AG08396 (cell line): ENCODE measurements around the gene MKX.
"Not testable (repeated sequence)": the region's sequence is repeated elsewhere in the genome, so short reads cannot be mapped to it uniquely, and the experiment has no call there.

Experiments
- DNase-seq: peaks from one replicate; pipeline ENCODE4 v3.0.0; 2012; ENCODE audit warnings: low spot score, mixed read lengths

Gene MKX

DNA sequence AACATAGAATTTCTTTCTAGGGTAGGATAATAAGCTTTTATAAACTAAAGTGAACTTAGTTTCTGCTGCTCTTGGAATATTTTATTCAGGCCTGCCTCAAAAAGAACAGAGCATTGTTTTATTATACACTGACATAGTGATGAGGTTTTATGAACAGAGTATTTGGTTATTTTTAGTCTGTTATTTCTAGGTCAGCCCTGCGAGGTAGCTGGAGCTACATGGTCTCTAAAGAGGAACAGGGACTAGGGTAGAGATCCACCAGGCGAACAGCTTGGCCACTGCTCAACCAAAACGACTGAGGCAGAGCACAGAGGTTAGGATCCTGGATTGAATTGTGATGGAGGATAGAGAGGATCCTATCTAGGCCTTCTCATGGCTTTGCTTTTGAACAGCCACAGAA lies 53.0 kb downstream of the MKX start:
- no peak for DNase-seq

DNA sequence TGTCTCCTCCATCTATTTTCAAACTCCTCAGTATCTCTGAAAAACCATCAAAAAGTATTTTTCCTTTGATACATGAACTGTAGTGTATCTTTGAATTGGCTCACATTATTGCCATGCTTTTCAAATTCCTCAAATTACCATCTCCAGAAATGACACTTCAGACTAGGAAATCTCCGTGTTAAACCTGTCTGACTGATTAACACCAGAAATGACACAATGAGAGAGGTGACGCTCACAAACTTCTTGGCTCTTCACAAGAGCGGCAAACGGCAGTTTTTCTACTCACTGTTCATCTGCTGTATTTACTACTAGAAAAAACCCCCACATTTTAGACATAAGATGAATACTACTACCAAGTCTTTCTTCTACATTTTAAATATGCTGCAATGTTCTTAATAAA lies 56.6 kb downstream of the MKX start:
- no peak for DNase-seq

- no peak for DNase-seq
Observed at GRCh38 chr10:27688276-27688675, 57.3 kb downstream of the MKX start.

GRCh38 chr10:27687743-27688142 lies 57.9 kb downstream of the MKX start:
- no peak for DNase-seq

- no peak for DNase-seq
Observed at GRCh38 chr10:27687326-27687725, 58.3 kb downstream of the MKX start.

DNA sequence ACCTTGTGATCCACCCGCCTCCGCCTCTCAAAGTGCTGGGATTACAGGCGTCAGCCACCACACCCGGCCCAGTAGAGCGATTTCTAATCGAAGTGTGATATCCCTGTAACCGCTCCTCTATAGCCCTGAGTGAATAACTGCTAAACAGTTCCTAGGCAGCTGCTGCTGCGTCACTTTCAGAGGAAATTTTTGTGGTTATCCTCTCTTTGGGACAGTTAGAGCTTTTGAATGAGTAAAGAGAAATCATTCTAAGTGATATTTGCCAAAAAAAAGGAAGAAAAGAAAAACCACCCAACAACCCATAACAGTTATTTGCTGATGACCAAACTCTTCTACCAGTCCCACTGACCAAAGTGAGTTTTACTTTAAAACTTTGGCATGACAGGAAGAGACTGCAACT lies 59.9 kb downstream of the MKX start:
- no peak for DNase-seq

DNA sequence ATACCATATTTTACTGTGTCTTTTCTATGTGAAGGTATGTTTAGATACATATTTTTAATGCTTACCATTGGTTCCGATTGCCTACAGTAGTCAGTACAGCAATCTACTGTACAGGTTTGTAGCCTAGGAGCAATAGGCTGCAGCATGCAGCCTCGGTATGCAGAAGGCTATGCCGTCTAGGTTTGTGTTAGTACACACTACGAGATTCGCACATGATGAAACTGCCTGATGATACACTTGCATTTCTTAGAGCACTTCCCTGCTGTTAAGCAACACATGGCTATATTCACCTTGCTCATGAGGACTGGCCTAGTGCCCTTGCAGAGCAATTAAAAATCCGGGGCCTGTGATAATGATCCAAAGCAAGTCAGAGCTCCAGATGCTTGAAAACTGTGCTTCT lies 62.4 kb downstream of the MKX start:
- DNase-seq = no peak

DNA sequence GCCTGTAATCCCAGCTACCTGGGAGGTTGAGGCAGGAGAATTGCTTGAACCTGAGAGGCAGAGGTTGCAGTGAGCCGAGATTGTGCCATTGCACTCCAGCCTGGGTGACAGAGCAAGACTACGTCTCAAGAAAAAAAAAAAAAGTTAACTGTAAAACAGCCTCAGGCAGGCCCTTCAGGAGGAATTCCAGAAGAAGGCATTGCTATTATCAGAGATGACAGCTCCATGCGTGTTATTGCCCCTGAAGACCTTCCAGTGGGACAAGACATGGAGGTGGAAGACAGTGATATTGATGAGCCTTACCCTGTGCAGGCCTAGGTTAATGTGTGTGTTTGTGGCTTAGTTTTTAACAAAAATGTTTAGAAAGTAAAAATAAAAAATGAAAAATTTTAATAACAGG lies 63.8 kb downstream of the MKX start:
- DNase-seq = not testable (repeated sequence)

GRCh38 chr10:27680691-27681605 lies 64.7 kb downstream of the MKX start:
- no peak for DNase-seq

DNA sequence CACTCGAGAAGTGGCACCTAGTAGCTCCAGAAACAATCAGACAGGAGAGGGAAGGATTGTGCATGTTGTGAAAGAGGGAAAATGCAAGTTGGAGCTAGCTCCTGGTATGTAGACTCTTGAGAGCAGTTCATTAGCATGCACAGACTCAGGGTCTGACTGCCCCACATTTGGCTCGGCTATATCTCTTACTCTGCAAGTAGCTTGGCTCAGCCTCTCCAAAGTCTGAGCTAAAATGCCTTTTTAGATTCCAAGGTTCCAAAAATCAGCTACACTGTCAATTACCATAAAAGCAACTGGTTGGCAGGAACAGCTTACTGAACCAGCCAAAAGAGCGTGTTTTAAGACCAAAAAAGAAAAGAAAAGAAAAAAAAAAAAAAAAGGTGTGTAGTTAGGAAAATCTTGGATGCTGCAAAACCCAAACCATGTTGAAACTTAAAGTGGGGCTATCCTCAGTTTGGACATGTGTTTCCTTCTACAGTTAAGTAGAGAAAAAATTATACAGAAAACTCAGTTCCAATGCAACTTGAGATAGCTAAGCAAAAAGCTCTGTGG lies 65.5 kb downstream of the MKX start:
- no peak for DNase-seq

DNA sequence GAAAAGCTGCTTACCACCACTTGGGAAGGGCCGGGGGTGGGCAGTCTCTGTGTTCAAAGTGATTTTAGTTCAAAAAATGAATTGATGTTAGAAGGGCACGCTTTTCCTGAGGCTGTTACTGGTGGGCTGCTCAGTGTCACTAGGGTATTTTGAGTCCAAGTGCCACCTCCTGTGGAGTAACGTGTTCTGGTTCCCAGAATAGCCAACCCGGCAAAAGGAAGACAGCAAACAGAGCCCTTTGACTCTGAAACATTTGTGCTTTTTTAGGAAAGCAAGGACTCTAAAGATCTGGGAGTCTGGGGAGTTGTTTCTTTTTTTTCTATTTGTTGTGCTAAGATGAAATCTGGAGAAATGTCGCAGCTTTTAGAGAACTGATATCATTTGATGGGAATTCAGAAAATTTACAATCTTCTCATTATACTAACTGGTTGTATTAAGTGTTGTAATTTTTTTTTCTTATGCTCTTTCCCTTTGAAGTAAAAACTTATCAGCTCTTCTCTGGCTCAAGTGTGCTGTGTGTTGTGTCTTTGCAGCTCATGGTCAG lies 66.2 kb downstream of the MKX start:
- no peak for DNase-seq

DNA sequence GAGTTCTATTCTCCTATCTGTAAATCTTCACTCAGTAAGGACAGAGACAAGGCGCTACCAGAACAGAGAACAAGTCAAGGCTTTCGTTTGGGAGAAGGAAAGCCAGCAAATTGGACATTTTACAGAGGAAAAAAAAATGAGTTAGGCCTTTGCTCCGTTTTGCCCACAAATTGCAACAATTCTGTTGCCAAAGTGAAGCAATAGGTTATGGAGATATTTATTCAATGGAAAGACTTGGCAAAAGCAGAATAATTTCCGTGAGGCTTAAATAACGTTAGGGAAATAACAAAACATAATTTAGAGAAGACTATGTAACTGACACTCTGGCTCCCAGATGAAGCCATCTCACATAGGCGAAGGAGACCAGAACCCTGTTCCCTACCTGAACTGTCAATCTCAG lies 67.5 kb downstream of the MKX start:
- DNase-seq = no peak

DNA sequence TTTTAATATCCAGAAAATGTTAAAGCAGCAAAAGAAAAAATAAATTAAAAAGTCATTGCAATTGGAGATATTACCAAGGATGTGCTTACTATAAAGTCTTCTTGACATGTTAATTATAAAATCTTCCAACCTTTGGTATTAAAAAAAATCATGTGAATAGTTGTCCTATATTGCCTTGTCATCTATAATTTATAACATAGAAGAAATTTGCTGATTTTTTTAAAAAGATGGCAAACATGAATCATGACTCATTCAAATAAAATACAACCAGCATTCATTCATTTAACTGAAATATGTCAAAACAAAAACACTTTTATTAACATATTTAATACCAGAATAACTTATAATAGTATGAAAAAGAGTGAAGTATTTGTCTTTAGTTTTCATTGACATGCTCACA lies 72.6 kb downstream of the MKX start:
- DNase-seq = no peak

DNA sequence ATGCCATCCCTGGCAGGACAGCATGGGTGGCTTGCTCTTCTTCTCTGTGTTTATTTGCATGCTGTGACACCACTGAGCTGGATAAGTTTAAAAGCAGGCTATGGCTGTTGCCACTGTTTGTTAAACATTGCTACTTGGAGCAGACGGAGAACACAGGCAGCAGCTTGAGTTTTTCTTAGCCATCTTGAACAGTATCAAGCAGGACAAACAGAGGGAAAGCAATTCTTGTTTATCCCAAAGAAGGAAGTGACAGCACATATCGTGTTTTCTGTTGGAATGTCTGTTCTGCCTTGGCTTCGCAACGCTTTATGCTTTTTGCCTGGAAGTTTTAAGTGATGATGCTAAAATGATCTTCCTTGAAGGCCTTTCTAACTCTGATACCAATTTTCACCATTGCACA lies 73.8 kb downstream of the MKX start:
- no peak for DNase-seq

DNA sequence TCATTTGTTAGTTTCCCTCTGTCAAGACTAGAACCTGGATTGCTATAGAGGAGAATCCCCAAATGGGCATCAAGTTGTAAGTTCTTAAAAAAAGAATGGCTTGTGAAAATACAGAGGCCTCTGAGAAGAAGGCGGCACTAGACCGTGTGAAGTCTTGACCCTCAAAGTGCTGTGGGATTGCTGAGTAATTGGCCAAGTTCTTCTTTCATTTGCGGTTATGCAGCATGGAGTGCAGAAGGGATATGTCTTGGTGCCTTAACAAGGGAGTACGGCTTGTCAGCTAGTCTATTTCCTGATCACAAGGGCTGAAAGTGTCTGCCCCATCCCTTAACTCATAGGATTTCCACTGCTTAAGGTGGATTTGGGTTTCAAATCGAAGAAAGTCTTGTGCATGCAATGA lies 81.2 kb downstream of the MKX start:
- DNase-seq = no peak

GRCh38 chr10:27663621-27664020 lies 82.0 kb downstream of the MKX start:
- no peak for DNase-seq

GRCh38 chr10:27661514-27662286 lies 83.9 kb downstream of the MKX start:
- no peak for DNase-seq

DNA sequence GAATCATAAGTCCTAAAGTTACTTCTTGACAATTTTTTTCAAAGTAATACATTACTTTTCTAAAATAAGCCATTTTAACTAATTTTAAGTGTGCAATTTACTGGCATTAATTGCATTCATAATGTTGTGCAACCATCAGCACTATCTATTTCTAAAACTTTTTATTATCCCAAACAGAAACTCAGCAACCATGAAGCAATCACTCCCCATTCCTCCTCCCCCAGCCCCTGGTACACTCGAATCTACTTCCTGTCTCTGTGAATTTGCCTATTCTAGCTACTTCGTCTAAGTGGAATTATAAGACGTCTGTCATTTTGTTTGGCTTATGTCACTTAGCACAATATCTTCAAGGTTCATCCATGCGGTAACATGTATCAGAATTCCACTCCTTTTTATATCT lies 84.9 kb downstream of the MKX start:
- no peak for DNase-seq

DNA sequence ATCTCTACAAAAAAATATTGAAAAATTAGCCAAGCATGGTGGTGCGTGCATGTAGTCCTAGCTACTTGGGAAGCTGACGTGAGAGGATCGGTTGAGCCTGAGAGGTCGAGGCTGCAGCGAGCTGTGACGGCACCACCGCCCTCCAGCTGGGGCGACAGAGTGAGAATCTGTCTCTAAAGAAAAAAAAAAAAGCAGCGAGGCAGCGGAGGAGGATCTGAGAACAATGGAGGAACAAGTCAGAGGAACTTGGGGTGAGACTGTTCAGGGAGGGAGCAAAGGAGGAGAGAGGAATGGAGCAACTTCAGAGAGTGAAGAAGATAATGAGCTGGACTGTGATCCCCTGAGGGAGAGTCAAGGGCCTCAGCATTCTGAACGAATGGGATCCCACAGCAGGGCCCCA lies 85.4 kb downstream of the MKX start:
- no peak for DNase-seq

DNA sequence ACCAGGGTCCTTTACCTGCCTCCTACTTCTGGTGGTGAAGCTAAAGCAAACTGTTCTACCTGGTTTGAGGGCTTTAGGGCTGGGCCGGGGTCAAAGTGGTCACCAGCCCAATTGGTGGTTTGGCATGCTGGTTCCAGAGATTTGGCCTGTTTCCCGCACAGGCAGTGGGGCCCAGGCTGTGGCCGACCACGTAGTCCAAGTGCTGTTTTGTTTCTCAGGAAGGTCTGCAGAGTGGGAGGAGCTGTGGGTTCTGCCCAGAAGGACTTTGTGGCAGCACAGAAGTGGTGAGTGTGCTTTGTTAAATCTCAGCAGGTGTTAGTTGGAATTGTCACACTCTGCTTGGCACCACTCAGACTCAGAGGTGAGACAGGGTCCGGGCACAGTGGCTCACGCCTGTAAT lies 85.8 kb downstream of the MKX start:
- no peak for DNase-seq

DNA sequence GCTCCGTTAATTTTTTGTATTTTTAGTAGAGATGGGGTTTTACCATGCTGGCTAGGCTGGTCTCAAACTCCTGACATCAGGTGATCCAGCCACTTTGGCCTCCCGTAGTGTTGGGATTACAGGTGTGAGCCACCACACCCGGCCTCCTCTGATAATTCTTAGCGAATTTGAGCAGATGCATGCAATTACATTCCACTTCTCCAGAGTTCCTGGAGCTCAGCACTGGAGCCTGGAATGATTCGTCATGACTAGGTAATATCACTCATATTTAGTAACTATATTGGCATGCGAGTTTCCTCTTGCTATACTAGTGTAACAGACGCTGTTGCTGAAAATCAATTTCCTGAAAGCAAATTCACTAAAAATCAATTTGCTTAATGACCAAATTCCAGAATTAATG lies 86.8 kb downstream of the MKX start:
- DNase-seq = peak; percentile 20

DNA sequence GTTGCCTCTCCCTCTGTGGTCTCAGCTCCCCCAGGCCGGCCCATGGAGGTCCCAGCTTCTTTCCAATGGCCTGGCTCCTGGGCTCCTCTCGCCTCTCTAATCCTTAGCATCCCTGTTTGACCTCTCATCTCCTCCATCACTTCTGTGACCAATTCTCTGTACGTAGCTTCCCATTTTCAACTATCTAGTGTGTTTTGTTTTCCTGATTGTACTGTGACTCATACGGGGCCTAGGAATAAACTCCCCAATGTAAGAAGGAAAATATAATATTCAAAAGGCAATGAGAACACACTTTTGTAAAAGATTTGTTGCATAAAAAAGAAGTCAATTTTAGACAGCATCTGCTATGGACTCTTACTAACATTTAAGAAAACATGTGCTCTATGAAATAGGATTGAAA lies 90.3 kb downstream of the MKX start:
- DNase-seq = no peak

DNA sequence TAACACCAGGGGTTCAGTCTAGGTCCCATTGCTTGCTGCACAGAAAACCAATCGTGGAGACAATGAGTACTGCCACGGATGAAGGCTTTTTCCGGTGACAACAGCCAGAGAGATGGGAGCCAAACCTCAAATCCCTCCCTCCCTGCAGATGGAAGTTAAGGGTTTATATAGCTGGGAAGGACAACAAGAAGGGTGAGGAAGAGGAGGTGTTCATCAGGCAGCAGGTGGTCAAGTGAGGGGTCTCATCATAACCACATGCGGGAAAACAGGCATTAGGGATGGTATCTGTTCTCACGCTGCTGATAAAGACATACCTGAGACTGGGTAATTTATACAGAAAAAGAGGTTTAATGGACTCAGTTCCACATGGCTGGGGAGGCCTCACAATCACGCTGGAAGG lies 91.3 kb downstream of the MKX start:
- no peak for DNase-seq
